Activated naive CD8-positive, alpha-beta T cell treated with anti-CD3 and anti-CD28 coated beads for 36 hours (primary cell): ENCODE data around the gene CD93. TPM values are rescaled to one million over a fixed set of nuclear protein-coding genes. Genes with fewer than 3 reads are reported as not detected.

ENCODE experiments used
- DNase-seq: peaks from one replicate; pipeline ENCODE4 v3.0.0; 2021
- H3K27ac Mint-ChIP-seq: one replicate; pipeline ENCODE4 v1.8.0; 2022; ENCODE audit warnings: mild to moderate bottlenecking, moderate library complexity, mixed read lengths
- H3K27me3 Mint-ChIP-seq: one replicate; pipeline ENCODE4 v1.8.0; 2022; ENCODE audit warnings: mild to moderate bottlenecking, mixed read lengths
- H3K36me3 Mint-ChIP-seq: one replicate; pipeline ENCODE4 v1.8.0; 2021; ENCODE audit warnings: mild to moderate bottlenecking, mixed read lengths
- H3K4me1 Mint-ChIP-seq: one replicate; pipeline ENCODE4 v1.8.0; 2021; ENCODE audit warnings: mixed read lengths
- H3K4me3 Mint-ChIP-seq: one replicate; pipeline ENCODE4 v1.8.0; 2022; ENCODE audit warnings: mild to moderate bottlenecking, moderate library complexity, mixed read lengths
- H3K9me3 Mint-ChIP-seq: one replicate; pipeline ENCODE4 v1.8.0; 2022; ENCODE audit warnings: mixed read lengths
- total RNA-seq, 2 experiments: library from RNA; stranded (reverse); gene quantifications; one replicate each; pipeline ENCODE4 v1.2.3, GENCODE V29; 2021

CD93 gene
- total RNA-seq, 2 experiments from 2014 or later = 0.04 to 0.08 TPM

- Mint-ChIP-seq H3K9me3 (no peaks in the 10 kb centered on the region), H3K4me3 (no peak within 1 kb of the TSS), H3K36me3 (no peaks in the 10 kb centered on the region), H3K27me3 (peaks cover 66% of the 10 kb centered on the region), H3K4me1 (peaks cover 2% of the 10 kb centered on the region), H3K27ac (no peak within 1 kb of the TSS)
- DNase-seq = no peak
Observed at GRCh38 chr20:23049201-23050075, 36.7 kb downstream of the CD93 start, which contains the start of gene THBD. THBD (minus strand) TSS chr20:23049672; CDS start chr20:23049504, 168 bp downstream.

DNA sequence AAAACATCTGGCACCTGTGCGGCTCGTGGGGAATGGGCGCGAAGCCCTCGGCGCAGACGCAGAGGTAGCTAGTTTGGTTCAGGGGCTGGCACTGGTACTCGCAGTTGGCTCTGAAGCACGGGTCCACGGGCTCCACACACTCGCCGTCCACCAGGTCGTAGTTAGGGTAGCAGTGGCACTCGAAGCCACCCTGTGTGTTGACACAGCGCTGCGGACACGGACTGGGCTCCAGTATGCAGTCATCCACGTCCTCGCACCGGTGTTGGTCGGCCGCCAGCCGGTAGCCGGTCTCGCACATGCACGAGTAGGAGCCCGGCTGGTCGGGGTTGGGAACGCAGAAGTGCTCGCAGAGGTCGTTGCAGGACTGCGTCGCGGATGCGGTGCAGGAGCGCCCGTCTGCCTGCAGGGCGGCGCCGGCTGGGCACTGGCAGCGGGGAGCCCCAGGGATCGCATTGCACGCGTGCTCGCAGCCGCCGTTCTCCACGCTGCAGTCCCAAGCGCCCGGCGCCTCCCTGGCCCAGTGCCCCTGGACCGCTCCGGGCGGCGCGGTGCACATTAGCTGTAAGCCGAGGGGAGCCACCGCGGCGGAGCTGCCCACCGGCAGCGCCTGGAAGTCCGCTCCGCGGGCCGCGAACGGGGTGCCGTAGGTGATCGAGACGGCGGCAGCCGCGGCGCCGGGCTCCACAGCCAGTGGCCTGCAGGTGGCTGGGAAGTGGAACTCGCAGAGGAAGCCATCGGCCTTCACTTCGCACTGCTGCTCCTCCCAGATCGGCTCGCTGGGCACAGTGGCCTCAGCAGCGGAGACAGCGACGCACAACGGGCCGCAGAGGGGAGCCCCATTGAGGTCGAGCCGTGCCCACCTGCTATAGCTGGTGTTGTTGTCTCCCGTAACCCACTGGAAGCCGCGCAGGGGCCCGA, 37.6 kb downstream of the CD93 start:
- no peak overlapping the region for H3K4me3 Mint-ChIP-seq
- H3K9me3 Mint-ChIP-seq = no peaks in the 10 kb centered on the region
- H3K4me1 Mint-ChIP-seq = peaks cover 2% of the 10 kb centered on the region
- H3K27ac Mint-ChIP-seq = no peak overlapping the region
- peak; percentile 43 for DNase-seq
- no peaks in the 10 kb centered on the region for H3K36me3 Mint-ChIP-seq
- peaks cover 66% of the 10 kb centered on the region for H3K27me3 Mint-ChIP-seq

DNA sequence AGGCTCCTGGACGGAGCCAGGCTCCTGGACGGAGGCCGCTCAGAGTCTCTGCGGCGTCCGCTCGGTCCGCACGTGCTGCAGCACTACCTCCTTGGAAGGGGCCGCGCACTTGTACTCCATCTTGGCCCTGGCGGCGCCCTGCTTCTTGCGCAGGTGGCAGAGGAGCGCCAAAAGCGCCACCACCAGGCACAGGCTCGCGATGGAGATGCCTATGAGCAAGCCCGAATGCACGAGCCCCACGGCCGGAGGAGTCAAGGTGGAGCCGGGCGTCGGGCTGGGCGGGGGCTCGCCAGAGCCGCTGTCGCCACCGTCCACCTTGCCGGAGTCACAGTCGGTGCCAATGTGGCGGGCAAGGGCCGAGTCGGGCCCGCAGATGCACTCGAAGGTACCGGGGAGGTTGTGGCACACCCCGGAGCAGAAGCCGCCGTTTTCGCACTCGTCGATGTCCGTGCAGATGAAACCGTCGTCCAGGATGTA, 38.3 kb downstream of the CD93 start:
- no peak overlapping the region for H3K4me3 Mint-ChIP-seq
- H3K27ac Mint-ChIP-seq = no peak overlapping the region
- no peak for DNase-seq
- H3K36me3 Mint-ChIP-seq = no peaks in the 10 kb centered on the region
- peaks cover 2% of the 10 kb centered on the region for H3K4me1 Mint-ChIP-seq
- H3K27me3 Mint-ChIP-seq = peaks cover 59% of the 10 kb centered on the region
- H3K9me3 Mint-ChIP-seq = no peaks in the 10 kb centered on the region

- Mint-ChIP-seq H3K4me3 (no peak overlapping the region), H3K27ac (no peak overlapping the region), H3K27me3 (peaks cover 53% of the 10 kb centered on the region), H3K4me1 (peaks cover 2% of the 10 kb centered on the region), H3K36me3 (no peaks in the 10 kb centered on the region), H3K9me3 (no peaks in the 10 kb centered on the region)
- DNase-seq = no peak
Observed at GRCh38 chr20:23047001-23047737, 39.0 kb downstream of the CD93 start.

DNA sequence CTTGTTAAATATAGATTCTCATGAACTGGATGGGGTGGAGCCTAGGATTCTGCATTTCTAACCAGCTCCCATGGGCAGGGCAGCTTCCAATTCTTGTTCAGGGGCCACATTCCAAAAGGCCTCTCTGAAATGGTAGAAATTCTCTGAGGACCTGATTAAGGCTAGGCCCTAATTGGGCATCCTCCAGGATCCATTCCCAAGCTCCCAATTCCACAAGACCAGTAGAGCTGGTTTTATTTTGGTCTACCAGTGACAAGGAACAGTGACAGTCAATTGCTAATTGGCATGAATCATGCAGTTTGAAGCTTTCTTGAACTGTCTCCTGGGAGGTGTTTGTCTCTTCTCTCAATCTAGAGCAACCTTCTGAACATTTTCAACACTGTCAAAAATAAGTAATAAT, 39.7 kb downstream of the CD93 start:
- H3K36me3 Mint-ChIP-seq = no peaks in the 10 kb centered on the region
- H3K9me3 Mint-ChIP-seq = no peaks in the 10 kb centered on the region
- H3K4me3 Mint-ChIP-seq = no peak overlapping the region
- no peak overlapping the region for H3K27ac Mint-ChIP-seq
- DNase-seq = no peak
- peaks cover 2% of the 10 kb centered on the region for H3K4me1 Mint-ChIP-seq
- H3K27me3 Mint-ChIP-seq = peaks cover 52% of the 10 kb centered on the region

GRCh38 chr20:23043376-23043775, 42.7 kb downstream of the CD93 start:
- DNase-seq = no peak
- H3K36me3 Mint-ChIP-seq = no peaks in the 10 kb centered on the region
- peaks cover 2% of the 10 kb centered on the region for H3K4me1 Mint-ChIP-seq
- peaks cover 37% of the 10 kb centered on the region for H3K27me3 Mint-ChIP-seq
- H3K4me3 Mint-ChIP-seq = no peak overlapping the region
- no peak overlapping the region for H3K27ac Mint-ChIP-seq
- H3K9me3 Mint-ChIP-seq = no peaks in the 10 kb centered on the region

DNA sequence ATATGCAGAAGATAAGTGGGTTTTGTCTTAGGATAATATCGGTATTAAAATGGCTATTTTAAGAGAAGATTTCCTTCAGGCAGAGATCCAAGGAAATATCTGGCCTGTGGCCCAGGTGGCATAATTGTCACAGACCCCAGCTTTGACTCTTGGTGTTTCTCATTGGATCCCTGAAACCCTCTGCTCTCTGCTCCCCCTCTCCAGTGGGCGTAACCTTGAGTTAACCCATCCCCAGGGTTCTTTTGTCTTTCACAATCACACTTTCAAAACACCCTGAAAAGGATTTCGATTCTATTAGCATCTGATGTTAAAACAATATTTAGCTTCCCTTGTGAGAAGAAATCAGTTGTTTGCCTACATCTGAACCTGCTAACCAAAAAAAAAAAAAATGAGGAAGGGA, 43.9 kb downstream of the CD93 start:
- Mint-ChIP-seq H3K9me3 (no peaks in the 10 kb centered on the region), H3K27ac (no peak overlapping the region), H3K27me3 (peaks cover 27% of the 10 kb centered on the region), H3K4me1 (peaks cover 2% of the 10 kb centered on the region), H3K4me3 (no peak overlapping the region), H3K36me3 (no peaks in the 10 kb centered on the region)
- DNase-seq = no peak

DNA sequence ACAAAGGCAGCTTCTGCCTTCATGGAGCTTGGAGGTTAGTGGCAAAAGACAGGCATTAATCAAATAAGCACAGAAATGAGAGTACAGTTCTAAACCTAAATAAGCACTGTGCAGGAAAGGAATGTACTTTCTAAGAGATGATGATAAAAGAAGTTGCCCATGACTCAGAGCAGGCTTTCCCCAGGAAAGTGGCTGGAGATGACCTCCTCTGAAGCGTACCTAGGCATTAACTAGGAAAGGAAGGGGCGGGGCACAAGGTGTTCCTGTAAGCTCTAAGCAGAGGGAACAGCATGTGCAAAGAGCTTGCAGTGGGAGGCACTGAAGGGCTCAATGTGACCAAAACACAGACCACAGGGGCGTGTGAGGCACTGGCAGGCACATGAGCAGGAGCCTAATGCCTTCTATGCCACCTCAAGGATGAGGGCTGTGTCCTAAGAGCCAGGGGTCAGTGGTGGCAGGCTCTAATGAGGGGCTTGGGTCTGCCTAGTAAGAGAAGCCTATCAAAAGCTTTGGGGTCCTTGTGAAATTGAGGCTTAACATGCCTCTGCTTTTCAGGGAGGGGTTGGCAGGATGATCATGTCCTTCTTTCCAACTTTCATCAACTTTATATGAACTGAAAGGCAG, 46.1 kb downstream of the CD93 start:
- Mint-ChIP-seq H3K9me3 (no peaks in the 10 kb centered on the region), H3K36me3 (no peaks in the 10 kb centered on the region), H3K27me3 (peaks cover 21% of the 10 kb centered on the region), H3K4me1 (no peaks in the 10 kb centered on the region), H3K4me3 (no peak overlapping the region), H3K27ac (no peak overlapping the region)
- no peak for DNase-seq

GRCh38 chr20:23039136-23039875, 46.8 kb downstream of the CD93 start:
- H3K4me1 Mint-ChIP-seq = no peaks in the 10 kb centered on the region
- H3K27me3 Mint-ChIP-seq = peaks cover 25% of the 10 kb centered on the region
- DNase-seq = no peak
- no peaks in the 10 kb centered on the region for H3K36me3 Mint-ChIP-seq
- H3K4me3 Mint-ChIP-seq = no peak overlapping the region
- H3K9me3 Mint-ChIP-seq = no peaks in the 10 kb centered on the region
- no peak overlapping the region for H3K27ac Mint-ChIP-seq

- Mint-ChIP-seq H3K4me1 (no peaks in the 10 kb centered on the region), H3K9me3 (no peaks in the 10 kb centered on the region), H3K27ac (no peak overlapping the region), H3K4me3 (no peak overlapping the region), H3K27me3 (peaks cover 38% of the 10 kb centered on the region), H3K36me3 (no peaks in the 10 kb centered on the region)
- DNase-seq = no peak
Observed at GRCh38 chr20:23037017-23037481, 49.1 kb downstream of the CD93 start.

DNA sequence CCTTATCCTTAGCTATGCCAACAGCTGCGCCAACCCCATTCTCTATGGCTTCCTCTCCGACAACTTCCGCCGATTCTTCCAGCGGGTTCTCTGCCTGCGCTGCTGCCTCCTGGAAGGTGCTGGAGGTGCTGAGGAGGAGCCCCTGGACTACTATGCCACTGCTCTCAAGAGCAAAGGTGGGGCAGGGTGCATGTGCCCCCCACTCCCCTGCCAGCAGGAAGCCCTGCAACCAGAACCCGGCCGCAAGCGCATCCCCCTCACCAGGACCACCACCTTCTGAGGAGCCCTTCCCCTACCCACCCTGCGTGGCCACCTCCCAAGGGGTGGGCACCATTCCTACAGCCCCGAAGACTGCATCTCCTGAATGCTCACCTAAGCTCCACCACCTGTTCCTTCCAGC, 49.8 kb downstream of the CD93 start:
- Mint-ChIP-seq H3K4me1 (no peaks in the 10 kb centered on the region), H3K27me3 (peaks cover 35% of the 10 kb centered on the region), H3K27ac (no peak overlapping the region), H3K36me3 (no peaks in the 10 kb centered on the region), H3K9me3 (no peaks in the 10 kb centered on the region), H3K4me3 (no peak overlapping the region)
- DNase-seq = no peak

DNA sequence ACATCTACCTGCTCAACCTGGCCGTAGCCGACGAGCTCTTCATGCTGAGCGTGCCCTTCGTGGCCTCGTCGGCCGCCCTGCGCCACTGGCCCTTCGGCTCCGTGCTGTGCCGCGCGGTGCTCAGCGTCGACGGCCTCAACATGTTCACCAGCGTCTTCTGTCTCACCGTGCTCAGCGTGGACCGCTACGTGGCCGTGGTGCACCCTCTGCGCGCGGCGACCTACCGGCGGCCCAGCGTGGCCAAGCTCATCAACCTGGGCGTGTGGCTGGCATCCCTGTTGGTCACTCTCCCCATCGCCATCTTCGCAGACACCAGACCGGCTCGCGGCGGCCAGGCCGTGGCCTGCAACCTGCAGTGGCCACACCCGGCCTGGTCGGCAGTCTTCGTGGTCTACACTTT, 50.4 kb downstream of the CD93 start:
- H3K36me3 Mint-ChIP-seq = no peaks in the 10 kb centered on the region
- peaks cover 35% of the 10 kb centered on the region for H3K27me3 Mint-ChIP-seq
- H3K9me3 Mint-ChIP-seq = no peaks in the 10 kb centered on the region
- no peak overlapping the region for H3K4me3 Mint-ChIP-seq
- DNase-seq = no peak
- H3K27ac Mint-ChIP-seq = no peak overlapping the region
- no peaks in the 10 kb centered on the region for H3K4me1 Mint-ChIP-seq

DNA sequence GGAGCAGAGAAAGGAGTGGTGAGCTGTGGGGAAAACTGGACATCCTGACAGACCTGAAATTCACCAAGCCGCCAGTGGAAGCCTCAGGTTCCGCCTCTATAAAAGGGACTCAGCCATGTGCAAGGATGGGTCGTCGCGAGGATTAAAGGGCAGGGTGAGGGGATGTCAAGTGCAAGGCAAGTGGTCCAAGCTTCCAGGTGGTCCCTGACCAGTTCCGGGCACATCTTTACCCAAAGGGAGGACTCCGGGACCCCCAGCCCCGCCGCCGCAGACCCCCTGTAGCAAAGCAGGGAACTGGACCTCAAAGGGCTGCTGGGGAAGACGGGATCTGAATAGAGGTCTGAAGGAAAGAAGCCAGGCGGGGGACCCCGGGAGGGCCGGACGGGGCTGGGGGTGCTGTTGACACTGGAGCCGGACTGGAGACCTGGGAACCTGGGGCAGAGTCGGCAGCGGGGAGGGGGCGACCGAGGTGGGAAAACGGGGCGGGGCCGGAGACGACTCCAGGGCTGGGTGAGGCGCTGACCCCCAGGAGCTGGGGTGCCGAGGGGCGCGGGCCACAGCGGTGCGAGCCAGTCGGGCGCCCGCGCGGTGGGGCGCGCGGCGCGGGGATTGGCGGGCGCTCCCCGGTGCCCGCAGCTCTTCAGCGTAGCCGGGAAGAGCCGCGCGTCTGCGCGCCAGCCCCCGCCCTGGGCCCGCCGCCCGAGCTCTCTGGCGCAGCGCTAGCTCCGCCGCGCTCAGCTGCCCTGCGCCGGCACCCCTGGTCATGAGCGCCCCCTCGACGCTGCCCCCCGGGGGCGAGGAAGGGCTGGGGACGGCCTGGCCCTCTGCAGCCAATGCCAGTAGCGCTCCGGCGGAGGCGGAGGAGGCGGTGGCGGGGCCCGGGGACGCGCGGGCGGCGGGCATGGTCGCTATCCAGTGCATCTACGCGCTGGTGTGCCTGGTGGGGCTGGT, 51.1 kb downstream of the CD93 start, which contains the start of gene SSTR4:
TSS of gene SSTR4 (plus strand) at position 592 of the 951 bp plus-strand sequence. CDS start at position 764, 172 bp downstream.
- Mint-ChIP-seq H3K4me3 (no peak within 1 kb of the TSS), H3K27ac (no peak within 1 kb of the TSS), H3K27me3 (peaks cover 30% of the 10 kb centered on the region), H3K9me3 (no peaks in the 10 kb centered on the region), H3K36me3 (no peaks in the 10 kb centered on the region), H3K4me1 (no peaks in the 10 kb centered on the region)
- DNase-seq = no peak
